Measurements from ENCODE around the gene SSTR5.

The SSTR5 gene

GRCh38 chr16:1076801-1077576, 4.4 kb downstream of the SSTR5 start:
- no peak overlapping the region for H3K4me3 ChIP-seq (ENCODE audit: low read depth, low read length)
- no peak for TF ChIP-seq CTCF (IDR thresholded peaks at IDR 0.05; ENCODE audit: low read depth, low read length)
- DNase-seq (ENCODE audit: low read depth, low spot score): no peak
- in situ Hi-C loops (cut with HindIII; ENCODE audit: low sequenced_read_pairs): no loop called here

GRCh38 chr16:1077877-1078578, 5.5 kb downstream of the SSTR5 start:
- no peak for TF ChIP-seq CTCF (IDR thresholded peaks at IDR 0.05; ENCODE audit: low read depth, low read length)
- no peak overlapping the region for H3K4me3 ChIP-seq (ENCODE audit: low read depth, low read length)
- in situ Hi-C loops (cut with HindIII; ENCODE audit: low sequenced_read_pairs): no loop called here
- DNase-seq (ENCODE audit: low read depth, low spot score): no peak

GRCh38 chr16:1078579-1079021, 6.1 kb downstream of the SSTR5 start:
- H3K4me3 ChIP-seq (ENCODE audit: low read depth, low read length): no peak overlapping the region
- in situ Hi-C loops (cut with HindIII; ENCODE audit: low sequenced_read_pairs): no loop called here
- no peak for TF ChIP-seq CTCF (IDR thresholded peaks at IDR 0.05; ENCODE audit: low read depth, low read length)
- peak; percentile 44 for DNase-seq (ENCODE audit: low read depth, low spot score)

- no peak for TF ChIP-seq CTCF (IDR thresholded peaks at IDR 0.05; ENCODE audit: low read depth, low read length)
- in situ Hi-C loops (cut with HindIII; ENCODE audit: low sequenced_read_pairs): no loop called here
- no peak for DNase-seq (ENCODE audit: low read depth, low spot score)
- H3K4me3 ChIP-seq (ENCODE audit: low read depth, low read length): no peak overlapping the region
These were observed 6.8 kb downstream of the SSTR5 start for GRCh38 chr16:1079341-1079740.

GRCh38 chr16:1079786-1080525, 7.4 kb downstream of the SSTR5 start:
- in situ Hi-C loops (cut with HindIII; ENCODE audit: low sequenced_read_pairs): no loop called here
- no peak for DNase-seq (ENCODE audit: low read depth, low spot score)
- H3K4me3 ChIP-seq (ENCODE audit: low read depth, low read length): no peak overlapping the region
- TF ChIP-seq CTCF (IDR thresholded peaks at IDR 0.05; ENCODE audit: low read depth, low read length): no peak

All from astrocyte of the spinal cord (primary cell).